HUES64 (cell line): ENCODE data around the gene NLRP7.
"Not testable (repeated sequence)": the region's sequence is repeated elsewhere in the genome, so short reads cannot be mapped to it uniquely, and the experiment has no call there.

ENCODE experiments used
- H3K27ac ChIP-seq: 2 replicates; pipeline ENCODE4 v1.7.0; 2013; ENCODE audit warnings: low read depth, low read length, inconsistent platforms
- H3K27me3 ChIP-seq: 2 replicates; pipeline ENCODE4 v1.6.1; 2013; ENCODE audit warnings: mild to moderate bottlenecking, low read length; ENCODE audit not compliant: insufficient read depth
- H3K36me3 ChIP-seq: 2 replicates; pipeline ENCODE4 v1.6.1; 2013; ENCODE audit warnings: mild to moderate bottlenecking, low read length; ENCODE audit not compliant: insufficient read depth
- H3K4me1 ChIP-seq: 2 replicates; pipeline ENCODE4 v1.6.1; 2013; ENCODE audit warnings: mild to moderate bottlenecking, low read length, moderate library complexity; ENCODE audit not compliant: insufficient read depth
- H3K4me3 ChIP-seq: 2 replicates; pipeline ENCODE4 v1.5.1; 2013; ENCODE audit warnings: mild to moderate bottlenecking, low read length, moderate library complexity
- H3K9ac ChIP-seq: 2 replicates; pipeline ENCODE4 v1.6.1; 2013; ENCODE audit warnings: mild to moderate bottlenecking, low read depth, low read length
- H3K9me3 ChIP-seq: 2 replicates; pipeline ENCODE4 v1.6.1; 2013; ENCODE audit warnings: low read depth, low read length; ENCODE audit not compliant: insufficient read depth
- WGBS: fragments of 150-250, 120-280 bp; methylation state at CpG from one replicate; pipeline ENCODE4 v1.1.7; 2013; ENCODE audit warnings: missing lambda C conversion rate; 5-methylcytosine and 5-hydroxymethylcytosine counted together

Gene NLRP7

DNA sequence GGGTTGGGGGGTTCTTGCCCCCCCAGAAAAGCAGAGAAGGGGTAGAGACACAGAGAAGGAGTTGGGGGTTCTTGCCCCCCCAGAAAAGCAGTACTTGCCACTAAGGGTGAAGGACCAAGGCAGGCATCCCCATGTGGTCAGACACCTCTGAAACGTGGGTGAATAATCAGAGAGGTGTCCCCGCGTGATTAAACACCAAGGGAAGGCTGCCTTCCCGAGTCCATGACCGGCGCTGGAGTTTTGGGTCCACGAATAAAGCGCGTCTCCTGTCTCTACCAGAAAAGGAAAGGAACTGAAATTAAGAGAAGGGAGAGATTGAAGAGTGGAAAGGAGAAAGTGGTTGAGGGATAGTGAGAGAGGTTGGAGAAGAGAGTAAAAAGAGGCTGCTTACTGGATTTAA is 47.7 kb downstream of the NLRP7 start:
- not testable (repeated sequence) for H3K36me3 ChIP-seq, H3K9me3 ChIP-seq, H3K4me1 ChIP-seq, H3K9ac ChIP-seq, H3K4me3 ChIP-seq, H3K27me3 ChIP-seq, H3K27ac ChIP-seq
- 89% methylated on average over 9 of the region's 9 CpGs for WGBS

DNA sequence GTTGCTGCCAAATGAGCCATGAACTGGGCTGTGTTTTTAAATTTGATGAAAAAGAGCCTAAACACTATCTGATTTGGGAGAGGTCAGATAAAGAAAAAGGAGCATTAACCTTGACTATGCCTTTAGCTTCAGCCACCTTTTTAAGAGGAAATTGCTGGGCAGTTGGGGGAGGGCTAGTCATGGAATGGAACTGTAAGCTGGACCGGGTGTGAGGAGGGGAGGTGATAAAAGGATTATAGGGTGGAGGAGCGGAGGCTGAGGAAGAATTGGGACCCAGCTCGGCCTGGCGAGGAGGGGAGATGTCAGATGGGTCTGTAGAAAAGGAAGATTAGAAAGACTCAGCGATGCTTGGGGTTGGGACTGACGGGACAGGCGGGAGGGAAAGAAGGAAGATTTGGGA is 48.6 kb downstream of the NLRP7 start:
- H3K27ac ChIP-seq, H3K36me3 ChIP-seq, H3K9me3 ChIP-seq, H3K4me1 ChIP-seq, H3K27me3 ChIP-seq, H3K9ac ChIP-seq, H3K4me3 ChIP-seq: not testable (repeated sequence)
- 84% methylated on average over 7 of the region's 7 CpGs for WGBS

DNA sequence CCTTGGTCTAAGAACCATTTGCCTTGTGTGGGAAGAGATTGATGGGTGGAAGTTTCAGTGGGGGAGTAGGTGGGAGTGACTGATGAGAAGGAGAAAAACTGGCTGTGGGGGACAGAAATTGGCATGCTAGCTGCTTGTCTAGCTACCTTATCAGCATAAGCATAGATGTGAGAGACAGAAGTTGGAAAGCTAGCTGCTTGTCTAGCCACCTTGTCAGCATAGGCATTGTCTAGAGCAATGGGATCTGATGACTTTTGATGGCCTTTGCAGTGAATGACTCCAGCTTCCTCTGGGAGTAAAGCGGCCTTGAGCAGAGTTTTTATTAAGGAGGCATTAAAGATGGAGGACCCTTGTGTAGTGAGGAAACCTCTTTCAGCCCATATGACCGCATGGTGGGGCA is 51.3 kb downstream of the NLRP7 start:
- no peaks in the 10 kb centered on the region for H3K27me3 ChIP-seq
- no peak overlapping the region for H3K9ac ChIP-seq
- H3K27ac ChIP-seq, result no peak overlapping the region
- no peaks in the 10 kb centered on the region for H3K36me3 ChIP-seq
- 80% methylated on average over 2 of the region's 2 CpGs for WGBS
- no peaks in the 10 kb centered on the region for H3K9me3 ChIP-seq
- peaks cover 8% of the 10 kb centered on the region for H3K4me1 ChIP-seq
- H3K4me3 ChIP-seq, result no peak overlapping the region

DNA sequence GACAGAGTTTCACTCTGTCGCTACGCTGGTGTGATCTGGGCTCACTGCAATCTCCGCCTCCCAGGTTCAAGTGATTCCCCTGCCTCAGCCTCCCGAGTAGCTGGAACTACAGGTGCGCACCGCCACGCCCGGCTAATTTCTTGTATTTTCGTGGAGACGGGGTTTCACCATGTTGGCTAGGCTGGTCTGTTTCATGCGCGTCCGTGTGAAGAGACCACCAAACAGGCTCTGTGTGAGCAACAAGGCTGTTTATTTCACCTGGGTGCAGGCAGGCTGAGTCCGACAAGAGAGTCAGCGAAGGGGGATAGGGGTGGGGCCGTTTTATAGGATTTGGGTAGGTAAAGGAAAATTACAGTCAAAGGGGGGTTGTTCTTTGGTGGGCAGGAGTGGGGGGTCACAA is 53.2 kb downstream of the NLRP7 start:
- not testable (repeated sequence) for H3K27me3 ChIP-seq, H3K4me1 ChIP-seq, H3K36me3 ChIP-seq, H3K9me3 ChIP-seq
- 77% methylated on average over 16 of the region's 16 CpGs for WGBS
- Histone ChIP-seq H3K4me3 (peak overlapping the region; percentile 32), H3K9ac (peak overlapping the region; percentile 70; the same call in 1 of the 2 replicates), H3K27ac (peak overlapping the region; percentile 82; the same call in 1 of the 2 replicates)

DNA sequence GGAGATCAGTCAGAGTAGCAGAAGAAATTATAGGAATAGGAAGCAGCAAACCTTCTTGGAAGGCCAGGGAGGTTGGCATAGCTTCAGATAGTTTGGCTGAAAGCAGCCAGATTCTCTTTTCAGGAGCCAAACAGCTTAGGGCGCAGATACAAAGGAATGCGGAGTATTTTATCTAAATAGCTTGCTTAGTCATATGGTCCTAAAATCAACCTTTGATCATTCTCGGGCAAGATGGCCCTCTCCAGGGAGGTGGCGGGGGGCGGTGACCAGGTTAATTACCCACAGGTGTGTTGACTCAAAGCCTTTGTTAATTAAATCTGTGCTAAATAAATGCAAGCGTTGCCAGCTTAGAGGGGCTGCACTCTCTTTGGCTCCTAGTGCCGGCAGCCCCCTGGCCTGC is 53.9 kb downstream of the NLRP7 start:
- H3K4me3 ChIP-seq, result peak overlapping the region; percentile 32
- no peaks in the 10 kb centered on the region for H3K27me3 ChIP-seq
- 30% methylated on average over 7 of the region's 7 CpGs for WGBS
- H3K9ac ChIP-seq, result peak overlapping the region; percentile 70; the same call in 1 of the 2 replicates
- peak overlapping the region; percentile 94 for H3K27ac ChIP-seq
- H3K36me3 ChIP-seq, result no peaks in the 10 kb centered on the region
- H3K9me3 ChIP-seq, result no peaks in the 10 kb centered on the region
- H3K4me1 ChIP-seq, result peaks cover 8% of the 10 kb centered on the region

DNA sequence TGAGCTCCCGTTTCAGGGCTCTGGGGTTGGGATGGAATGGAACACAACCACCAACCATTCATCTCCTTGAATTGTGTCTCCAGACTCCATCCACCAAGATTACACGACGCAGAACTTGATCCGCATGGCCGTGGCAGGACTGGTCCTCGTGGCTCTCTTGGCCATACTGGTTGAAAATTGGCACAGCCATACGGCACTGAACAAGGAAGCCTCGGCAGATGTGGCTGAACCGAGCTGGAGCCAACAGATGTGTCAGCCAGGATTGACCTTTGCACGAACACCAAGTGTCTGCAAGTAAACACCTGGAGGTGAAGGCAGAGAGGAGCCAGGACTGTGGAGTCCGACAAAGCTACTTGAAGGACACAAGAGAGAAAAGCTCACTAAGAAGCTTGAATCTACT is 57.8 kb downstream of the NLRP7 start:
- peaks cover 4% of the 10 kb centered on the region for H3K4me1 ChIP-seq
- no peak overlapping the region for H3K27ac ChIP-seq
- no peaks in the 10 kb centered on the region for H3K9me3 ChIP-seq
- H3K36me3 ChIP-seq, result no peaks in the 10 kb centered on the region
- WGBS, result 97% methylated on average over 11 of the region's 11 CpGs
- no peak overlapping the region for H3K4me3 ChIP-seq
- H3K9ac ChIP-seq, result no peak overlapping the region
- no peaks in the 10 kb centered on the region for H3K27me3 ChIP-seq

DNA sequence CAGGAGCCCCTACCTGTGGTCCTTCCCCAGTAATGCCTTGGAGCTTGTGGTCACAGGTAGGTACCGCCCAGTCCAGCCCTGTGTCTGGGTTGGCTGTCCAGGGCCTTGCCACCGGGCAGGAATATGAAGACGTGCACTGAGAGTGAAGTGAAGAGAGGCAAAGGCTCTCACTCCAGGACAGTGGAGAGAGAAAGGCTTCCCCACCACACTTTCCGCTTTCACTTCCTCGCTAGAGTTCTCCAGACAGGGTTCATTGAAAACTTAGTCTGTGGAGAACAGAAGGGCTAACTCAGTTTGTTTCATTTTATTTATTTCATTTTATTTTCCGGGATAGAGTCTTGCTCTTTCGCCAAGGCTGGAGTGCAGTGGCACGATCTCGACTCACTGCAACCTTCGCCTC is 59.1 kb downstream of the NLRP7 start:
- Histone ChIP-seq H3K27me3 (no peaks in the 10 kb centered on the region), H3K9me3 (no peaks in the 10 kb centered on the region), H3K4me3 (no peak overlapping the region)

DNA sequence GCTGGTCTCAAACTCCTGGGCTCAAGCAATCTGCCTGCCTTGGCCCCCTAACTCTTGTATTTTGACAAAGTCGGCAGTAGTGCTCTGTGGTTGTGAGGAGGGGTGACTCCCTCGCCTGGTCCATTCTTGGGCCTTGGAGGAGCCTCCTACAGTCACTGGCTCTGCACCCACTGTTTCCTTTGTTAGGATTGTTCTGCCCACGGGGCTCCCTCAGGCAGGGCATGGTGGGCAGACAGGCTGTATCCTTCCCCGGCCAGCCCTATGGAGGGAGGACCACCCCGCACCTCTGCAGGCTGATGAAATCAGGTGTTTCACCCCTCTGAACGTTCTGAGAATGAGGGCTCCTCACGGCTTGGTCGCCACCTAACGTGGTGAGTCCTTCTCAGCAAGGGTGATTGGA is 64.1 kb downstream of the NLRP7 start:
- 93% methylated on average over 9 of the region's 9 CpGs for WGBS
- Histone ChIP-seq H3K36me3 (no peaks in the 10 kb centered on the region), H3K27ac (no peak overlapping the region), H3K27me3 (no peaks in the 10 kb centered on the region), H3K4me3 (no peak overlapping the region), H3K9me3 (no peaks in the 10 kb centered on the region), H3K9ac (no peak overlapping the region), H3K4me1 (no peaks in the 10 kb centered on the region)

More for the DNA sequence above, 59.1 kb downstream of the NLRP7 start:
- WGBS, result 97% methylated on average over 9 of the region's 10 CpGs
- Histone ChIP-seq H3K9ac (no peak overlapping the region), H3K27ac (no peak overlapping the region), H3K36me3 (no peaks in the 10 kb centered on the region), H3K4me1 (peaks cover 2% of the 10 kb centered on the region)

DNA sequence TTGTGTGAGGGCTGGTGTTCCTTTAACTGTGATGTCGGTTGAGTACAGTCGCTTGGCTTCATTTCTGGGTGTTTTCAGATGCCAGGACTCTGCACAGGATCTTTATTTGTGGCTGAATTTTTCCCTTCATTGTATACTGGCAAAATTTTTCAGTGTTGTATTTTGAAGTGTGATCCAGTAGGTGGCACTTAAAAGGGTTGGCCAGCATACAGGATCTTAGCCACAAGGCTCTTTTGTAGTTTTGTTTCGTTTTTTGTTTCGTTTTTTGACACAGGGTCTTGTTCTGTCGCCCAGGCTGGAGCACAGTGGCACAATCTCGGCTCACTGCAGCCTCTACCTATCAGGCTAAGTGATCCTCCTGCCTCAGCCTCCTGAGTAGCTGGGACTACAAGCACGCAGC is 64.6 kb downstream of the NLRP7 start:
- no peaks in the 10 kb centered on the region for H3K4me1 ChIP-seq
- H3K9ac ChIP-seq, result no peak overlapping the region
- H3K4me3 ChIP-seq, result no peak overlapping the region
- no peaks in the 10 kb centered on the region for H3K9me3 ChIP-seq
- no peak overlapping the region for H3K27ac ChIP-seq
- H3K27me3 ChIP-seq, result no peaks in the 10 kb centered on the region
- no peaks in the 10 kb centered on the region for H3K36me3 ChIP-seq
- WGBS, result 95% methylated on average over 7 of the region's 7 CpGs

DNA sequence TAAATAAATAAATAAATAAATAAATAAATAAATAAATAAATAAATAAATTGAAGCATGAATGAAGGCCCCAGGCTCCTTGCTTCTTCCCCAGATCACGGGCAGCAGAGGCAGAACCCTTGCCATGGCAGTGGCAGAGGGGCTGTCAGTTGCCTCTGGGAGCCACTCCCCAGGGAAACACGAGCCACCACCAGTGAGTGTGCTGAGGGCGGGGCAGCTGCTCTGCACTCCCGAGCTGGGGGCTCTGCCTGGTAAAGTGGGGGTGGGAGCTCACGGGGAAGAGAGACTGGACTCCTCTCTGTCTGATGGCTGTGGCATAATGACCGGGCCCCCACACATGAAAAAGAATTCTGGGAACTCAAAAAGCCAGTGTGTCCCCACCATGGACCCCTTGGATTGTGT is 65.4 kb downstream of the NLRP7 start:
- H3K9me3 ChIP-seq, result no peaks in the 10 kb centered on the region
- H3K9ac ChIP-seq, result no peak overlapping the region
- H3K27ac ChIP-seq, result no peak overlapping the region
- 87% methylated on average over 6 of the region's 6 CpGs for WGBS
- no peaks in the 10 kb centered on the region for H3K27me3 ChIP-seq
- no peaks in the 10 kb centered on the region for H3K4me1 ChIP-seq
- no peaks in the 10 kb centered on the region for H3K36me3 ChIP-seq
- H3K4me3 ChIP-seq, result no peak overlapping the region

DNA sequence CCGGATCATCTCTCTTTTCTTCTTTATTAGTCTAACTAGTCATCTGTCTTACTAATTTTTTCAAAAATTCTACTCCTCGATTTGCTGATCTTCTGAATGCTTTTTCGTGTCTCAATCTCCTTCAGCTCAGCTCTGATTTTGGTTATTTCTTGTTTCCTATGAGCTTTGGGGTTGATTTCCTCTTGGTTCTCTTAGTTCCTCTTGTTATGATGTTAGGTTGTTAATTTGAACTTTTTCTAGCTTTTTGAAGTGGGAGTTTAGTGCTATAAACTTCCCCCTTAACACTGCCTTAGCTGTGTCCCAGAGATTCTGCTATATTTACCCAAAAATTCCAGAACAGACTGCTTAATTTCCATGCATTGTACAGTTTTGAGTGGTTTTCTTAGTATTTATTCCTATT is 69.9 kb downstream of the NLRP7 start:
- 90% methylated on average over 3 of the region's 3 CpGs for WGBS
- no peak overlapping the region for H3K27ac ChIP-seq
- H3K9me3 ChIP-seq, result no peaks in the 10 kb centered on the region
- no peaks in the 10 kb centered on the region; the same call in 1 of the 2 replicates for H3K27me3 ChIP-seq
- H3K4me3 ChIP-seq, result no peak overlapping the region
- no peak overlapping the region for H3K9ac ChIP-seq
- H3K36me3 ChIP-seq, result no peaks in the 10 kb centered on the region
- no peaks in the 10 kb centered on the region for H3K4me1 ChIP-seq

DNA sequence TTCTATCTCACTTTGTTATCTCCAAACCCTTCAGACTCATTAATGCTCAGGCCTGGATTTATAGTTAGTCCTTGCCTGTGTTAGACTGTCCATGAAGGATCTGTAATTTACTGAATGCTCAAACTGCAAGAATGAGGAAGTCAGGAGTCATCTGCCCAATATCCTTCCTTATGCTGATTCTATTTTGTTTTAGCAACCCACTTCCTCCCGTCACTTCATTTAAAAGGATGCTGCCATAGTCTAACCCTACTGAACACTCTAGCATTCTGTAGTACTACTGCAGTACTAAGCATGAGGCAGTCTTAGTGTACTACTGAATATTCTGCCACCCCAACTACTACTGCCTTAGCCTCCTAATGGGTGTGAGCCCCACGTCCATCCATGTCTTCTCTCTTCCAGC is 71.8 kb downstream of the NLRP7 start:
- no peak overlapping the region for H3K27ac ChIP-seq
- H3K4me3 ChIP-seq, result no peak overlapping the region
- H3K9me3 ChIP-seq, result no peaks in the 10 kb centered on the region
- no peaks in the 10 kb centered on the region for H3K36me3 ChIP-seq
- no peaks in the 10 kb centered on the region; the same call in 1 of the 2 replicates for H3K27me3 ChIP-seq
- no peak overlapping the region for H3K9ac ChIP-seq
- H3K4me1 ChIP-seq, result no peaks in the 10 kb centered on the region
- 55% methylated on average over 2 of the region's 2 CpGs for WGBS
